ENCODE results near the gene MMP24.
A peak's percentile ranks its signal among the peaks of the same experiment; 100 is the strongest.

Gene MMP24

GRCh38 chr20:35280523-35280922 lies 54.0 kb downstream of the MMP24 start:
- H3K4me3 ChIP-seq (replicated peaks; ENCODE audit: low read depth, low read length), result no peak overlapping the region
- TF ChIP-seq CTCF (IDR thresholded peaks at IDR 0.05; ENCODE audit: low read depth, low read length, missing control alignments), result no peak
- DNase-seq (ENCODE audit: extremely low read depth, low read depth), result no peak

GRCh38 chr20:35281506-35282101 lies 55.1 kb downstream of the MMP24 start:
- no peak for TF ChIP-seq CTCF (IDR thresholded peaks at IDR 0.05; ENCODE audit: low read depth, low read length, missing control alignments)
- no peak for DNase-seq (ENCODE audit: extremely low read depth, low read depth)
- no peak overlapping the region for H3K4me3 ChIP-seq (replicated peaks; ENCODE audit: low read depth, low read length)

GRCh38 chr20:35283441-35284266 lies 57.2 kb downstream of the MMP24 start:
- H3K4me3 ChIP-seq (replicated peaks; ENCODE audit: low read depth, low read length), result peak overlapping the region; percentile 83
- DNase-seq (ENCODE audit: extremely low read depth, low read depth), result no peak
- no peak for TF ChIP-seq CTCF (IDR thresholded peaks at IDR 0.05; ENCODE audit: low read depth, low read length, missing control alignments)

GRCh38 chr20:35284267-35284991 lies 57.9 kb downstream of the MMP24 start, which contains the start of gene EIF6:
Gene EIF6 (minus strand): TSS chr20:35284772. CDS start chr20:35284487, 285 bp downstream.
- H3K4me3 ChIP-seq (replicated peaks; ENCODE audit: low read depth, low read length), result peak within 1 kb of the TSS; percentile 83
- DNase-seq (ENCODE audit: extremely low read depth, low read depth), result peak; percentile 74

GRCh38 chr20:35284992-35285805 lies 58.7 kb downstream of the MMP24 start:
- TF ChIP-seq CTCF (IDR thresholded peaks at IDR 0.05; ENCODE audit: low read depth, low read length, missing control alignments), result no peak
- DNase-seq (ENCODE audit: extremely low read depth, low read depth), result no peak
- H3K4me3 ChIP-seq (replicated peaks; ENCODE audit: low read depth, low read length), result peak overlapping the region; percentile 83

More at GRCh38 chr20:35284267-35284991, 57.9 kb downstream of the MMP24 start, which contains the start of gene EIF6:
- no peak for TF ChIP-seq CTCF (IDR thresholded peaks at IDR 0.05; ENCODE audit: low read depth, low read length, missing control alignments)

GRCh38 chr20:35285806-35286076 lies 59.3 kb downstream of the MMP24 start:
- DNase-seq (ENCODE audit: extremely low read depth, low read depth), result no peak
- no peak for TF ChIP-seq CTCF (IDR thresholded peaks at IDR 0.05; ENCODE audit: low read depth, low read length, missing control alignments)
- peak overlapping the region; percentile 83 for H3K4me3 ChIP-seq (replicated peaks; ENCODE audit: low read depth, low read length)

All from HFF-Myc (cell line).